Measurements from ENCODE around the gene MZT2B. TPM values are rescaled to one million over a fixed set of nuclear protein-coding genes. Genes with fewer than 3 reads are reported as not detected.
"Not testable (repeated sequence)": the region's sequence is repeated elsewhere in the genome, so short reads cannot be mapped to it uniquely, and the experiment has no call there.

MZT2B gene
- total RNA-seq (100 to 1,000 TPM; 229 to 254 TPM), total RNA-seq (26.6 to 135 (median 61.1) reads per million in 172 experiments)
- polyA plus RNA-seq (2013, experiment 1 of 2): 251 TPM
- polyA plus RNA-seq (2013, experiment 2 of 2): 217 TPM

DNA sequence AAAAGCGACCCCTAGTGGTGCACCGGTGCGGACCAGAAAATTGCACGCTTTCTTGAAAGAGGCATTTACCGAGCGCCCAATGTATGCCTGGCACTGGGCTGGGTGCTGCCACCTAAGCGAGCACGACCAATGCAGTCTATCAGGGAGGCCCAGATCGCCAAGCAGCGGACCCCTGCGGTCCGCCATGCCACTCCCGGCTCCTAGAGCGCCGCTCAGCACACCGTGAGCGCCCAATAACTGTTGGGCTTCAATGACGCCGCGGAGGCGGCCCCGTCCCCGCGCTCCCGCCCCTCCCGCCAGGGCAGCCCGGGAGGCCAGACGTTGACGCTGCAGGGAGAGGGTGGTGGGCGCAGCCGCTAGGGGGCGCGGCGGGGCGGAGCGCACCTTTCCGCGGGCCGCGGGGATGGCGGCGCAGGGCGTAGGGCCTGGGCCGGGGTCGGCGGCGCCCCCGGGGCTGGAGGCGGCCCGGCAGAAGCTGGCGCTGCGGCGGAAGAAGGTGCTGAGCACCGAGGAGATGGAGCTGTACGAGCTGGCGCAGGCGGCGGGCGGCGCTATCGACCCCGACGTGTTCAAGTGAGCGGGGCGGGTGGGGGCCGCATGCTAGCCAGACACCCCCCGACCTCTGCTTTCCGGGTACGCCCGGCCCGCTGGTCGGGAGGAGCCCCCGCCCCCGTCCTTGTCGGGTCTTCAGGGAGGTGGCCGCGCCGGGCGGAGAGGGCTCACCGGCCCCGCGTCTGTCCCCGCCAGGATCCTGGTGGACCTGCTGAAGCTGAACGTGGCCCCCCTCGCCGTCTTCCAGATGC lies at the start of gene MZT2B:
Gene MZT2B (plus strand): TSS at position 383 of the 803 bp plus-strand sequence. CDS start 21 bp downstream, at position 404.
- intact Hi-C loops (cut with DNase I, micrococcal nuclease): loop anchor here (2.0 to 10.0 kb wide), 8 partner anchors 151 to 1310 kb away; partner anchors contain the start of genes FAM168B (in 1 of the 2), GPR148 (in 1 of the 2), IMP4 (in 1 of the 2) and MZT2A (in 1 of the 2)
- Histone ChIP-seq H3K4me1 (ENCODE audit: insufficient read depth, low read length) (peaks cover 32% of the 10 kb centered on the region), H3K4me3 (ENCODE audit: low read length) (peak within 1 kb of the TSS; percentile 66), H3K27ac (ENCODE audit: low read depth in 1 of 2, low read length in 2 of 2) (peak within 1 kb of the TSS; percentile 75 to 89)
- POLR2A ChIA-PET: interaction anchor here (0.6 to 3.3 kb wide), 10 partner anchors 151 to 1311 kb away, joined by 3 to 110 read pairs (median 5); partner anchors contain the start of genes FAM168B and IMP4
- not testable (repeated sequence) for H3K9me3 Mint-ChIP-seq; H3K9me3 ChIP-seq (ENCODE audit: control insufficient read depth in 1 of 2, insufficient read depth in 1 of 2, low read length in 2 of 2); H3K27me3 Mint-ChIP-seq; H3K27me3 ChIP-seq (ENCODE audit: control insufficient read depth in 1 of 2, insufficient read depth in 2 of 2, low read length in 2 of 2); H3K36me3 ChIP-seq (ENCODE audit: insufficient read depth, low read length)
- peak; percentile 81 for TF ChIP-seq CTCF (IDR thresholded peaks at IDR 0.05)
- Mint-ChIP-seq H3K4me1 (ENCODE audit: low read depth) (peaks cover 26% of the 10 kb centered on the region), H3K27ac (peak within 1 kb of the TSS; percentile 99), H3K4me3 (peak within 1 kb of the TSS; percentile 98), H3K36me3 (ENCODE audit: low read depth) (peaks cover 14% of the 10 kb centered on the region)
- peak; percentile 74 for ATAC-seq (ENCODE audit: poor library complexity)
- CTCF ChIA-PET: interaction anchor here (1.2 to 2.0 kb wide), 2 partner anchors 160 to 1311 kb away, joined by 3 to 23 read pairs; partner anchors contain the start of gene IMP4
- peak; percentile 82 to 95 (median 89) for DNase-seq

DNA sequence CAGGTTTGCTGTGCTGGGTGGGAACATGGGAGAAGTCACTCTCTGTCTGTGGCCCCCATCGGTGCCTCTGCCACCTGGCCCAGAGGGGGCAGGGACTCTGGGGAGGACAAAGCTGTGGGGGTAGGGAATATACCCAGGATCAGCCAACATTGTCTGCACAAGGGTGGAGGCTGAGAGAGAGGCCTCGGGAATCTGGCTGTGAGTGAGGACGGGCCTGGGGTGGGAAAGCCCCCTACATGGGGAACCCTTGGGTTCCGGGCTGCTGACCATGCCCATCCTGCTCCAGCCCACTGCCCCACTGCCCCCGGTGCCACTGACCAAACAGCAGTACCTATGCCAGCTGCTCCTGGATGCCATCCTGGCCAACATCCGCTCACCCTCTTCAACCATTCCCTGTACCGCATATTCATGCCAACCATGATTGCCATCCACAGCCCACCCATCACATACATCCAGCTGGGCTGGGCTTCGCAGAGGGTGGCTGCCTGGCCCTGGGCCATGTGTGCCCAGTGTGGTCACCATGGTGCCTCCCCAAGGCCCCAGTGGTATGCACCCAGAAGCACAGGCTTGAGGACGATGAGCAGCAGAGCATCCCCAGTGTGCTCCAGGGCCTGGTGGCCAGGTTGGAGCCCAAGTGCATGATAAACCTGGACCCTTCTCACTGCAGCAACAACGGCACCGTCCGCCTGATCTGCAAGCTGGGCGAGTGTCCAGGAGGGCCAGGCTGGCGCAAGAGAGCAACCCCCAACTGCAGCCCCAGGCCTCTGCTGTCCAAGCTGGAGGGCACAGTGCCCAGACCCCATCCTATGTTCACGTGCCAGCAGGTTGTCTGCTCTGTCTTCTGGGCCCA lies 46.1 kb upstream of the MZT2B start:
- peak in 1 of 14 experiments; percentile 1 for DNase-seq
- POLR2A ChIA-PET: no interaction called here
- CTCF ChIA-PET: no interaction called here
- Histone ChIP-seq H3K4me1 (ENCODE audit: insufficient read depth, low read length) (no peaks in the 10 kb centered on the region), H3K36me3 (ENCODE audit: insufficient read depth, low read length) (no peaks in the 10 kb centered on the region), H3K27ac (ENCODE audit: low read depth in 1 of 2, low read length in 2 of 2) (no peak overlapping the region), H3K4me3 (ENCODE audit: low read length) (no peak overlapping the region), H3K27me3 (ENCODE audit: control insufficient read depth in 1 of 2, insufficient read depth in 2 of 2, low read length in 2 of 2) (no peaks in the 10 kb centered on the region), H3K9me3 (ENCODE audit: control insufficient read depth in 1 of 2, insufficient read depth in 1 of 2, low read length in 2 of 2) (no peaks in the 10 kb centered on the region)
- no peak for TF ChIP-seq CTCF (IDR thresholded peaks at IDR 0.05)
- no peak for ATAC-seq (ENCODE audit: poor library complexity)
- H3K4me3 Mint-ChIP-seq: no peak overlapping the region
- no peaks in the 10 kb centered on the region for H3K4me1 Mint-ChIP-seq (ENCODE audit: low read depth)
- H3K36me3 Mint-ChIP-seq (ENCODE audit: low read depth): no peaks in the 10 kb centered on the region
- intact Hi-C loops (cut with DNase I, micrococcal nuclease): no loop called here
- no peak overlapping the region for H3K27ac Mint-ChIP-seq
- H3K9me3 Mint-ChIP-seq: no peaks in the 10 kb centered on the region
- no peaks in the 10 kb centered on the region for H3K27me3 Mint-ChIP-seq

DNA sequence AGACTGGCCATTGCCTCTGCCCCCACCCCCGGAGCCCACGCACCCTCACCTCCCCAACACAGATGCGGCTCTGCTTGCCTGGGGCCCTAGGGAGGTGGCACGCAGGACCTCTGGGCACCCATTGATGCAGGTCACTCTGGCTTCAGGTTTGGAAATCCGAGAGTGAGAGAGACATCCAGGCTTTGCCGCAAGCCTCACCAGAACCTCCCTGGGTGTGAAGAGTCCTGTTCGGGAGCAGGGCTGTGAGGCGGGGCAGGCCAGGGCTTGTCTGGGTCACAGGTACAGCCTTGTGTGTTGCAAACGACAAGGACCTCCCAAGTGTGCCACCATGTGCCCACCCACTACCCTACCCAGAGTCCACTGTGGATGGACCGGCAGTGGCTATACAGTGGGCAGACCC lies 45.5 kb upstream of the MZT2B start:
- H3K27ac ChIP-seq (ENCODE audit: low read depth in 1 of 2, low read length in 2 of 2); H3K4me3 Mint-ChIP-seq; H3K36me3 ChIP-seq (ENCODE audit: insufficient read depth, low read length); H3K27ac Mint-ChIP-seq; H3K9me3 Mint-ChIP-seq; DNase-seq; intact Hi-C loops (cut with DNase I, micrococcal nuclease); CTCF ChIA-PET; H3K36me3 Mint-ChIP-seq (ENCODE audit: low read depth); ATAC-seq (ENCODE audit: poor library complexity); H3K27me3 ChIP-seq (ENCODE audit: control insufficient read depth in 1 of 2, insufficient read depth in 2 of 2, low read length in 2 of 2); H3K9me3 ChIP-seq (ENCODE audit: control insufficient read depth in 1 of 2, insufficient read depth in 1 of 2, low read length in 2 of 2); H3K4me3 ChIP-seq (ENCODE audit: low read length); H3K27me3 Mint-ChIP-seq; H3K4me1 ChIP-seq (ENCODE audit: insufficient read depth, low read length); H3K4me1 Mint-ChIP-seq (ENCODE audit: low read depth); POLR2A ChIA-PET: not testable (repeated sequence)

DNA sequence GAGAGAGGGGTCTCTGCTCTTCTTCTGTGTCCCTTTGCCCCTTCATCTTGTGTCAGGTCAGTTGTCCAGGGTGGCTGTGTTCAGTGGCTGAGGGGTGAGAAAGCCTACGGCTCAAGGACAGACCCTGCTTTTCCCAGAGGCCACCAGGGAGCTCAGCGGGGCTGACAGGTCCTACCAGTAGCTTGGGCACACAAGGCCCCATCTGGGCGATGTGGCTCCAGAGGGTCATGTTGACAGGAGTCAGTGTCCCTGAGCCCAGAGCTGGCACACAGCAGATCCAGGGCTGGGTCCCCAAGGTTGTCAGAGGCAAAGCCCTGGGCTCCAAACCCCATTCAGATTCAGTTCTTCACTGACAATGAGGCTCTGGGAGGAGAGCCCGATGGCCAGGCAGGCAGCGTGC lies 44.9 kb upstream of the MZT2B start:
- H3K36me3 Mint-ChIP-seq (ENCODE audit: low read depth); CTCF ChIA-PET; H3K4me1 ChIP-seq (ENCODE audit: insufficient read depth, low read length); H3K27ac ChIP-seq (ENCODE audit: low read depth in 1 of 2, low read length in 2 of 2); POLR2A ChIA-PET; H3K9me3 ChIP-seq (ENCODE audit: control insufficient read depth in 1 of 2, insufficient read depth in 1 of 2, low read length in 2 of 2); H3K4me1 Mint-ChIP-seq (ENCODE audit: low read depth); H3K9me3 Mint-ChIP-seq; H3K27me3 Mint-ChIP-seq; H3K4me3 ChIP-seq (ENCODE audit: low read length); DNase-seq; ATAC-seq (ENCODE audit: poor library complexity); H3K27me3 ChIP-seq (ENCODE audit: control insufficient read depth in 1 of 2, insufficient read depth in 2 of 2, low read length in 2 of 2); intact Hi-C loops (cut with DNase I, micrococcal nuclease); H3K4me3 Mint-ChIP-seq; H3K36me3 ChIP-seq (ENCODE audit: insufficient read depth, low read length); H3K27ac Mint-ChIP-seq: not testable (repeated sequence)

DNA sequence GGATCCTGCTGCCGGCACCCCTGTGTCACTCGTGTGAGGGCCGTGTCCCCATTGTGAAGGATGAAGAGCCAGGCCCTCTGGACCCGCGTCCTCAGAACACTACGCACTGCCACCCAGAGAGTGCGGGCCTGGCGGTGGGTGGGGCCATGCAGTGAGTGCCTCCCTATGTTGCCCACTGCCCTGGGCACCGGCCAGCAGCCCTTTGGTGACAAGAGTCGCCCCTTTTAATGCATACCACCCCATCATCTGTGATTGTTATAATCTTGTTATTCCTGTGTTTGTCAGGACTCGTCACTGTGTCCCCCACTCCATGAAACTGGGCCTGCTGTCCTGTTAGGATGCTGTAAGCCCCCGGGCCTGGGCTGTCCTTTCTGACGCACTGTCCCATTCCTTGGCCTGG lies 43.7 kb upstream of the MZT2B start:
- H3K9me3 ChIP-seq (ENCODE audit: control insufficient read depth in 1 of 2, insufficient read depth in 1 of 2, low read length in 2 of 2); H3K9me3 Mint-ChIP-seq; H3K36me3 ChIP-seq (ENCODE audit: insufficient read depth, low read length); H3K36me3 Mint-ChIP-seq (ENCODE audit: low read depth); H3K27me3 Mint-ChIP-seq; H3K27ac Mint-ChIP-seq; H3K4me1 ChIP-seq (ENCODE audit: insufficient read depth, low read length); H3K4me1 Mint-ChIP-seq (ENCODE audit: low read depth); intact Hi-C loops (cut with DNase I, micrococcal nuclease); H3K27ac ChIP-seq (ENCODE audit: low read depth in 1 of 2, low read length in 2 of 2); H3K27me3 ChIP-seq (ENCODE audit: control insufficient read depth in 1 of 2, insufficient read depth in 2 of 2, low read length in 2 of 2); H3K4me3 Mint-ChIP-seq; CTCF ChIA-PET; POLR2A ChIA-PET; H3K4me3 ChIP-seq (ENCODE audit: low read length); DNase-seq; ATAC-seq (ENCODE audit: poor library complexity): not testable (repeated sequence)

All from CD4-positive, alpha-beta T cell (primary cell).